Osteocyte (in vitro differentiated cells): Measurements from ENCODE around the gene PSMG3. TPM values are rescaled to one million over a fixed set of nuclear protein-coding genes. Genes with fewer than 3 reads are reported as not detected.
"Not testable (repeated sequence)": the region's sequence is repeated elsewhere in the genome, so short reads cannot be mapped to it uniquely, and the experiment has no call there.

Source experiments
- DNase-seq: peaks from one replicate; pipeline ENCODE4 v3.0.0; 2021; ENCODE audit warnings: mixed read lengths; ENCODE audit not compliant: unreplicated experiment; ENCODE audit errors: extremely low spot score
- H3K27ac Mint-ChIP-seq: one replicate; pipeline ENCODE4 v1.8.0; 2021; ENCODE audit warnings: mild to moderate bottlenecking, mixed read lengths; ENCODE audit not compliant: unreplicated experiment
- H3K27me3 Mint-ChIP-seq: one replicate; pipeline ENCODE4 v1.8.0; 2021; ENCODE audit warnings: mixed read lengths; ENCODE audit not compliant: unreplicated experiment
- H3K36me3 Mint-ChIP-seq: one replicate; pipeline ENCODE4 v1.8.0; 2021; ENCODE audit warnings: mixed read lengths; ENCODE audit not compliant: unreplicated experiment
- H3K4me1 Mint-ChIP-seq: one replicate; pipeline ENCODE4 v1.8.0; 2021; ENCODE audit warnings: mixed read lengths; ENCODE audit not compliant: unreplicated experiment
- H3K4me3 Mint-ChIP-seq: one replicate; pipeline ENCODE4 v1.8.0; 2021; ENCODE audit warnings: mild to moderate bottlenecking, moderate library complexity, mixed read lengths; ENCODE audit not compliant: unreplicated experiment
- H3K9me3 Mint-ChIP-seq: one replicate; pipeline ENCODE4 v1.8.0; 2021; ENCODE audit warnings: mixed read lengths; ENCODE audit not compliant: unreplicated experiment
- CTCF ChIP-seq: fragments of 200-600 bp; sonication (generic); IDR thresholded peaks from 2 replicates; pipeline ENCODE4 v1.5.0; 2021; ENCODE audit warnings: antibody characterized with exemption, mild to moderate bottlenecking, moderate library complexity
- total RNA-seq: library from RNA; stranded (reverse); gene quantifications from 2 replicates; pipeline ENCODE4 v1.2.1, GENCODE V29; 2021

The PSMG3 gene
- total RNA-seq, 1 donor from 2014 or later: 25.6 TPM

DNA sequence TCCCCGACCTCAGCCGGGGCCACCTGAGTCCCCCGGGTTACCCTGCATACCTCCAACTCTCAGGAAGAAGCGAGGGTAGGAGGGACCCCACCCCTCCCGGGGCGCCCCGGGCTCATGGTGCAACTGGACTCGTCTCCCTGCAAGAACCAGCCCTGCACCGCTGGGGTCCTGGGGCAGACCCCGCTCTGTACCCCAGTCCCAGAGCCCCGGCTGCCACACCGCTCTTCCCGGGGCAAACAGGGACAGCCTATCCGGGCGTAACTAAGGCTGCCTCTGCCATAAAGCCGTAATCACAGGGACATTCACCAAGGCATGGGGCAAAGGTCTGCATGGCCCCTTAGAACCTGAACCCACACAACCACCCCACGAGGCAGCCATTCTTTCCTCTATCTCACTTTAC is 46.0 kb downstream of the PSMG3 start:
- H3K27me3 Mint-ChIP-seq: peaks cover 8% of the 10 kb centered on the region
- TF ChIP-seq CTCF: no peak
- peaks cover 6% of the 10 kb centered on the region for H3K9me3 Mint-ChIP-seq
- no peak for DNase-seq
- H3K36me3 Mint-ChIP-seq: peaks cover 3% of the 10 kb centered on the region
- H3K27ac Mint-ChIP-seq: no peak overlapping the region
- H3K4me1 Mint-ChIP-seq: peaks cover 9% of the 10 kb centered on the region
- no peak overlapping the region for H3K4me3 Mint-ChIP-seq

DNA sequence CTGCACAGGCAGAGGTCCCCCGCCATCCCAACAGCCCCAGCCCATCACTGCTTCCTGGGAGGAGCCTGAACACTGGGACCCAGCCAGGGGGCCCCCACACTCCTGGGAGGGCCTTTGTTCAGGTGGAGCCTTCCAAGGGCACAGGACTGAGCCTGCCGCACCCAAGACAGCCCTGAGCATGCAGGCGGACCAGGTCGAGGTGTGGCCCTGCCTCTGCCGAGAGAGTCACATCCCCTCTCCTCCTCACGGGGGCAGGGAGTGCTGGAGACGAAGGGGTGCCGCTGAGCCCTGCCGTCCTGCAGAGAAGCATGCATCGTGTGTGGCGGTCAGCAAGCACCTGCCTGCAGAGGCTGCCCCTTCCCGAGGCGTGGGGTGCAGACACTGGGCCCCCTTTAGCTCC is 46.6 kb downstream of the PSMG3 start:
- no peak for TF ChIP-seq CTCF
- DNase-seq: no peak
- no peak overlapping the region for H3K4me3 Mint-ChIP-seq
- H3K27ac Mint-ChIP-seq: no peak overlapping the region
- peaks cover 9% of the 10 kb centered on the region for H3K4me1 Mint-ChIP-seq
- H3K9me3 Mint-ChIP-seq: peaks cover 6% of the 10 kb centered on the region
- H3K27me3 Mint-ChIP-seq: peaks cover 8% of the 10 kb centered on the region
- H3K36me3 Mint-ChIP-seq: peaks cover 3% of the 10 kb centered on the region

DNA sequence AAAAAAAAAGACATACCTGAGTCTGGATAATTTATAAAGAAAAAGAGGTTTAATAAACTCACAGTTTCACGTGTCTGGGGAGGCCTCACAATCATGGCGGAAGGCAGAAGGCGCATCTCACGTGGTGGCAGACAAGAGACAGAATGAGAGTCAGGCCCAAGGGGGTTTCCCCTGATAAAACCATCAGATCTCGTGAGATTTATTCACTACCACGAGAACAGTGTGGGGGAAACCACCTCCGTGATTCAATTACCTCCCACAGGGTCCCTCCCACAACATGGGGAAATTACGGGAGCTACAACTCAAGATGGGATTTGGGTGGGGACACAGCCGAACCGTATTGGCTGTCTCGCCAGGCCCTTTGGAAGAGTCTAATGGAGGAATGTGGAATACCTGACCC is 48.4 kb downstream of the PSMG3 start:
- Mint-ChIP-seq H3K4me3 (no peak overlapping the region), H3K27ac (no peak overlapping the region), H3K9me3 (peaks cover 6% of the 10 kb centered on the region), H3K27me3 (peaks cover 2% of the 10 kb centered on the region), H3K36me3 (peaks cover 3% of the 10 kb centered on the region), H3K4me1 (peaks cover 10% of the 10 kb centered on the region)
- DNase-seq: no peak
- no peak for TF ChIP-seq CTCF

DNA sequence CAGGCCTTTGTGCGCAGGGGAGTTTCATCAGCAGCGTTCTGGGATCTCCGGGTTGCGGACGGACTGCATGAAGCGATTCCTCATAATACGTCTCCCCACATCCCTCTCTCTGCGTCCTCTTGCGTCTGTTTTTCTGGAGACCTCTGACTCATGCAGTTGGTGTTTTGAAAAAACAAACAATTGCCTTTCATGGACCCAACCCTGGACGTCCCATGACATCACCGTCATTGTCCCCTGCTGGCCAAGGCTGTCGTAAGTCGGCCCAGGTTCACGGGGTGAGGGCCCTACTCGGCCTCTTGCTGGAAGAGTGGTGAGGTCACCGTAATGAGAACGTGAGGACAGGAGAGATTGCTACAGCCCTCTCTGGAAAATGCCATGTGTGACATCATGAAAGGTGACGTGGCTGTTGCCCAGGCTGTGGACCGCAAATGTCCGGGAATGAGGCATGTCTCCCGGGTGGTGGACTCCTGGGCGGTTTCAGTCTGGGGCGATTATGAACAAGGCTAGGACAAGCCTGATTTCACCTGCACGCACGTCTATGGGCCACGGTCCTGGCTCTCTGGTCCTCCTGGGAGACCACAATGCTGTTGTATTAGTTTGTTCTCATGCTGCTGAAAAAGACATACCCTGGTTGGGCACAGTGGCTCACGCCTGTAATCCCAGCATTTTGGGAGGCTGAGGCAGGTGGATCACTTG is 49.1 kb downstream of the PSMG3 start:
- no peak for DNase-seq
- H3K27ac Mint-ChIP-seq: no peak overlapping the region
- peaks cover 15% of the 10 kb centered on the region for H3K4me1 Mint-ChIP-seq
- TF ChIP-seq CTCF: no peak
- H3K27me3 Mint-ChIP-seq: peaks cover 2% of the 10 kb centered on the region
- peaks cover 3% of the 10 kb centered on the region for H3K36me3 Mint-ChIP-seq
- H3K9me3 Mint-ChIP-seq: peaks cover 6% of the 10 kb centered on the region
- H3K4me3 Mint-ChIP-seq: no peak overlapping the region

GRCh38 chr7:1519322-1519922 is 50.4 kb downstream of the PSMG3 start:
- not testable (repeated sequence) for H3K9me3 Mint-ChIP-seq, H3K4me3 Mint-ChIP-seq, H3K27me3 Mint-ChIP-seq, DNase-seq, H3K27ac Mint-ChIP-seq, H3K36me3 Mint-ChIP-seq
- H3K4me1 Mint-ChIP-seq: peaks cover 25% of the 10 kb centered on the region

Other genes with a start within 250 kb of the PSMG3 start
- 55.9 and 63.1 TPM in 2 replicates for gene MICALL2, start 110.6 kb downstream of the PSMG3 start, total RNA-seq
- 111 and 121 TPM in 2 replicates for gene INTS1, start 65.6 kb downstream of the PSMG3 start, total RNA-seq
- 19.9 and 23.0 TPM in 2 replicates for gene MAFK, start 39.3 kb downstream of the PSMG3 start, total RNA-seq
- 0.27 and 0.29 TPM in 2 replicates for gene TMEM184A, start 13.8 kb downstream of the PSMG3 start, total RNA-seq
- gene ELFN1, start 100.2 kb upstream of the PSMG3 start, total RNA-seq: 0.62 and 0.73 TPM in 2 replicates